H54 (cell line): ENCODE data around the gene PLPP6.

Source experiments
- DNase-seq: peaks from one replicate; pipeline ENCODE4 v3.0.0; 2011; ENCODE audit warnings: low spot score, mixed read lengths; ENCODE audit not compliant: insufficient read length
- FAIRE-seq: peaks from 3 replicates; lab custom pipeline; 2011; peaks lifted over from hg19 to GRCh38; lab: Jason Lieb, UNC
- POLR2A ChIP-seq: IDR thresholded peaks from 2 replicates; pipeline ENCODE4 v1.6.1; 2011; ENCODE audit warnings: low read depth, mild to moderate bottlenecking, low read length

The PLPP6 gene

GRCh38 chr9:4670591-4670990 lies 8.5 kb downstream of the PLPP6 start:
- FAIRE-seq = no peak
- no peak for DNase-seq
- no peak for TF ChIP-seq POLR2A

GRCh38 chr9:4671737-4672136 lies 9.6 kb downstream of the PLPP6 start:
- DNase-seq = no peak
- FAIRE-seq = no peak
- TF ChIP-seq POLR2A = no peak

GRCh38 chr9:4674783-4675182 lies 12.7 kb downstream of the PLPP6 start:
- no peak for TF ChIP-seq POLR2A
- FAIRE-seq = peak; percentile 89
- DNase-seq = no peak

GRCh38 chr9:4677392-4677791 lies 15.3 kb downstream of the PLPP6 start:
- FAIRE-seq (no peak), DNase-seq (no peak)
- no peak for TF ChIP-seq POLR2A

GRCh38 chr9:4678679-4679267 lies 16.7 kb downstream of the PLPP6 start:
- no peak for TF ChIP-seq POLR2A
- no peak for FAIRE-seq
- DNase-seq = no peak

GRCh38 chr9:4679268-4680172 lies 17.4 kb downstream of the PLPP6 start, which contains the start of gene CDC37L1:
TSS of gene CDC37L1 (plus strand) at chr9:4679569. CDS start at chr9:4679768, 199 bp downstream.
- peak; percentile 86 for TF ChIP-seq POLR2A
- DNase-seq (peak; percentile 81), FAIRE-seq (peak; percentile 99)

- FAIRE-seq (peak; percentile 71), DNase-seq (no peak)
- no peak for TF ChIP-seq POLR2A
Measured at GRCh38 chr9:4680173-4680525, 18.1 kb downstream of the PLPP6 start.

GRCh38 chr9:4680750-4681149 lies 18.7 kb downstream of the PLPP6 start:
- no peak for DNase-seq
- no peak for FAIRE-seq
- TF ChIP-seq POLR2A = no peak

GRCh38 chr9:4684820-4685219 lies 22.7 kb downstream of the PLPP6 start:
- TF ChIP-seq POLR2A = no peak
- DNase-seq (no peak), FAIRE-seq (no peak)

- FAIRE-seq = peak; percentile 27
- no peak for TF ChIP-seq POLR2A
- DNase-seq = no peak
Measured at GRCh38 chr9:4686112-4686511, 24.0 kb downstream of the PLPP6 start.

- no peak for FAIRE-seq
- DNase-seq = no peak
- no peak for TF ChIP-seq POLR2A
Measured at GRCh38 chr9:4686584-4686983, 24.5 kb downstream of the PLPP6 start.

GRCh38 chr9:4689021-4689420 lies 26.9 kb downstream of the PLPP6 start:
- no peak for TF ChIP-seq POLR2A
- DNase-seq (no peak), FAIRE-seq (no peak)

- FAIRE-seq (peak; percentile 71), DNase-seq (no peak)
- no peak for TF ChIP-seq POLR2A
Measured at GRCh38 chr9:4689687-4690104, 27.6 kb downstream of the PLPP6 start.

- TF ChIP-seq POLR2A = no peak
- DNase-seq = no peak
- FAIRE-seq = peak; percentile 6
Measured at GRCh38 chr9:4690144-4690543, 28.1 kb downstream of the PLPP6 start.
